ENCODE results near the gene NSF.
"Not testable (repeated sequence)": the region's sequence is repeated elsewhere in the genome, so short reads cannot be mapped to it uniquely, and the experiment has no call there.

NSF gene

DNA sequence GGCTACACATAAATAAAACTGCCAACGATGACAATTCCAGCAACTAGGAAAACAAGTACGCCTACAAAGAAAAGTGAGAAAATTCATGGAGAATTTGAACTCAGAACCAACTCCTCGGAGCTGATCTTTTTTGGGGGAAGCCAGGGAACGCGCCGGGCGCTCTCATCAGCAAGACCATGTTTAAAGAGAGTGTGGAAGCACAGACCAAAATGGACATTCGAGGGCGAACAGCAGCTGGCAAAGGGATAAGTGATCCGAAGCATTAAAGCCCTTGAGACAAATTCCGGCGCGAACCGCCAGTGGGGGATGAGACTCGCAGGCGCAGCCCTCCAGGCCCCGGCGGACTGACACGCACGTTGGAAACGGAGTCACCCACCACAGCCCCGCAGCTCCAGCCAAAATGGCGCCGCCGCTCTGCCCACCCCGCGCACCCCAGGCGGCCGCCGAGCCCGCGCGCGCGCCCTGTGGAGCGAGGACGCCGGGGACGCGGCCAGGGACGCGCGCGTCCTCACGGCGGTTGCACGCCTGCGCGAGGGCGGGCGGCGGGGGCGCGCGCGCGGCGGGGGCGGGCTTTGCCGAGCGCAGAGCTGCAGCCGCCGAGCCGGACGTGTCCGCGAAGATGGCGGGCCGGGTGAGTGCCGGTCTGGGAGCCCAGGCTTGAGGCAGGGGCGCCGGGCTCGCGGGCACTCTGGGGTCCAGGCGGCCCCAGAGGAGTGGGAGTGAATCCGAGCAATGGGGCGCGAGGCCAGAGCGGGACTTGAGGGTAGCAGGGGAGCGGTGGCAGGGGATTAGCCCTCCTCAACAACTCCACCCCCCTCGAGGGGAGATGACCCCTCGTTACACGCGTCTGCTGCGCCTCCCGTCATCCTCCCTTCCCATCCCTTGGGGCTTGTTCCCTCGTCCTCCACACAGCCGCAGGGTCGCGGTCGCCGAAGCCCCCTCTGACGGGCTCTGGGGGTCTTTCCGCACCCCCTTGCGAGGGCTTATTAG lies at the start of gene NSF:
TSS of gene NSF (plus strand) at position 513 of the 990 bp plus-strand sequence. CDS start at position 620, 107 bp downstream.
- not testable (repeated sequence) for H3K9me3 ChIP-seq (ENCODE audit: control insufficient read depth in 1 of 2, low read length in 2 of 2); H3K4me3 ChIP-seq (ENCODE audit: low read depth in 1 of 2, low read length in 2 of 2); H3K27ac ChIP-seq (ENCODE audit: low read length); H3K27me3 ChIP-seq (ENCODE audit: low read depth, low read length); H3K4me1 ChIP-seq (ENCODE audit: control insufficient read depth in 1 of 2, insufficient read depth in 2 of 2, low read length in 2 of 2); H3K36me3 ChIP-seq (ENCODE audit: control insufficient read depth in 1 of 2, insufficient read depth in 2 of 2, low read length in 2 of 2)

DNA sequence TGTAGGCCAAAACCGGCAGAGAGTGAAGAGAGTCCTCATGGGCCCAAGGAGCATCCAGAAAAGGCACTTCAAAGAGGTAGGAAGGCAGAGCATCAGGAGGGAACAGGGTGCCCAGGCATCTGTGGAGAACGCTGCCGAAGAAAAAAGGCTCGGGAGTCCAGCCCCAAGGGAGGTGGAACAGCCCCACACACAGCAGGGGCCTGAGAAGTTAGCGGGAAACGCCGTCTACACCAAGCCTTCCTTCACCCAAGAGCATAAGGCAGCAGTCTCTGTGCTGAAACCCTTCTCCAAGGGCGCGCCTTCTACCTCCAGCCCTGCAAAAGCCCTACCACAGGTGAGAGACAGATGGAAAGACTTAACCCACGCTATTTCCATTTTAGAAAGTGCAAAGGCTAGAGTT lies 41.9 kb upstream of the NSF start:
- not testable (repeated sequence) for H3K9me3 ChIP-seq (ENCODE audit: control insufficient read depth in 1 of 2, low read length in 2 of 2); H3K4me3 ChIP-seq (ENCODE audit: low read depth in 1 of 2, low read length in 2 of 2); H3K27me3 ChIP-seq (ENCODE audit: low read depth, low read length); H3K36me3 ChIP-seq (ENCODE audit: control insufficient read depth in 1 of 2, insufficient read depth in 2 of 2, low read length in 2 of 2); H3K27ac ChIP-seq (ENCODE audit: low read length); H3K4me1 ChIP-seq (ENCODE audit: control insufficient read depth in 1 of 2, insufficient read depth in 2 of 2, low read length in 2 of 2)

DNA sequence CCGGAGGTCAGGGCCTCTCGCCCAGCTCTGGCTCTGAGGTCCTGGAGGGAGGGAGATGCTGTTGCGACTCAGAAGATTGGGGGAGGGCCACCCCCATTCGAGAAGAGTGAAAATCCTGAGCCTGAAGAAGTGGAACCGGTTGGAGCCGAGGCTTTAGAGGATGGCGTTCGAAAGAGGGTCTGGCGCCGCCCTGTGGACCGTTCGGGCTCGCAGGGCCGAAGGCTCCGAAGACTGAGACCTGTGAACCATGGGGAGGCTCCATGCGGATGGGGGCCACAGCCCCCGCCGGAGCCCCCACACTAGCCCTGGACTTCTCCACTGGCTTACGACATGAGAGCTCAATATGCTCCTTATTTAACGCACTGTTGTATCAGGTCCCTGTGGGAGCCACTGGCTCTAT lies 31.3 kb upstream of the NSF start:
- not testable (repeated sequence) for H3K4me1 ChIP-seq (ENCODE audit: control insufficient read depth in 1 of 2, insufficient read depth in 2 of 2, low read length in 2 of 2); H3K36me3 ChIP-seq (ENCODE audit: control insufficient read depth in 1 of 2, insufficient read depth in 2 of 2, low read length in 2 of 2); H3K27ac ChIP-seq (ENCODE audit: low read length); H3K27me3 ChIP-seq (ENCODE audit: low read depth, low read length); H3K9me3 ChIP-seq (ENCODE audit: control insufficient read depth in 1 of 2, low read length in 2 of 2); H3K4me3 ChIP-seq (ENCODE audit: low read depth in 1 of 2, low read length in 2 of 2)

DNA sequence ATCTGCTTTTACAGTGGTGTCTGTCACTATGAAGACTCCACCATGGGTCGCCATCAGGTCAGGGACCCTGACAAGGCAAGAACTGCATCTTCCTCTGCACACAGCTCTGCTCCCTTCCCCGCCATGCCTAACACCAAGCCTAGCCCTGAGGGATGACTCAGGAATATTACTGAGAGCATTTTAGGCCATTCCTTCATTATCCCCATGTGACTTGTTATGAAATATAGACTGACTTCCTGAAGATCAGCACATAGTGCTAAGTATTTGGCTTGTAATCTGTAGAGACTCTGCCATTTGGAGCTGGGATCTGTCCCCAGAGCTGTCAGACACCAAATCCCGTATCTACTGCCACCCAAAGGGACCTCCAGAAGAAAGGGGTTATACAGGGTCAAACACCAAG lies 30.4 kb upstream of the NSF start:
- not testable (repeated sequence) for H3K27ac ChIP-seq (ENCODE audit: low read length); H3K36me3 ChIP-seq (ENCODE audit: control insufficient read depth in 1 of 2, insufficient read depth in 2 of 2, low read length in 2 of 2); H3K27me3 ChIP-seq (ENCODE audit: low read depth, low read length); H3K4me3 ChIP-seq (ENCODE audit: low read depth in 1 of 2, low read length in 2 of 2); H3K4me1 ChIP-seq (ENCODE audit: control insufficient read depth in 1 of 2, insufficient read depth in 2 of 2, low read length in 2 of 2); H3K9me3 ChIP-seq (ENCODE audit: control insufficient read depth in 1 of 2, low read length in 2 of 2)

DNA sequence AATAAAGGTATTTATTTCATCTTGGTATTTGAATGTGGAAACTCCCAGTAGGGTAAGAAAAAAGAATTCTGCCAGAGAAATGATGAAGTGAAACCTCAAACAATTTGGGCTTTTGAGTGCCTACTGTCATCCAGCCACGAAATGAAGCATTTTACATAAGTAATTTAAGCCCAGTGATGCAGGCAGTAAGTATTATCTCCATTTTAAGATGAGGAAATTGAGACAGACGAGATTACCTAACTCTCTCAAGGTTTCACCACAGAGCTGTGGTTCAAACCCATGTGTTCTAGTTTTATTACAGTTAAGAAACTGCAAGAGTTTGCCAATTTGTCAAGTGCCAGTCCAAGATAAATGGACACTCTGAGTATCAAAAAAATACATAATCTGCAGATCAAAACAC lies 24.2 kb upstream of the NSF start:
- not testable (repeated sequence) for H3K36me3 ChIP-seq (ENCODE audit: control insufficient read depth in 1 of 2, insufficient read depth in 2 of 2, low read length in 2 of 2); H3K9me3 ChIP-seq (ENCODE audit: control insufficient read depth in 1 of 2, low read length in 2 of 2); H3K27me3 ChIP-seq (ENCODE audit: low read depth, low read length); H3K4me3 ChIP-seq (ENCODE audit: low read depth in 1 of 2, low read length in 2 of 2); H3K4me1 ChIP-seq (ENCODE audit: control insufficient read depth in 1 of 2, insufficient read depth in 2 of 2, low read length in 2 of 2); H3K27ac ChIP-seq (ENCODE audit: low read length)

DNA sequence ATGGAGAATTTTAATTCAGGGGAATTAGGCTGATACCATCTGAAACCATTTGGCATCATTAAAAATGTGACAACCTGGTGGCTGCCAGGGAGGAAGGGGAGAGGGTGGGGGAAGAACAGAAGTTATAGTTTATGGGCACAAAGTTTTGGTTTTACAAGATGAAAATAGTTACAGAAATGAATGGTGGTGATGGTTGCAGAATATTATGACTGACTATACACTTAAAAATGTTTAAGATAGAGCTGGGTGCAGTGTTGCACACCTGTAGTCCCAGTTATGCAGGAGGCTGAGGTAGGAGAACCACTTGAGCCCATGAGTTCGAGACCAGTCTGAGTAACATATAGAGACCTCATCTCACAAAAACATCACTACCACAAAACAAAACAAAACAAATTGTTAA lies 23.5 kb upstream of the NSF start:
- H3K4me3 ChIP-seq (ENCODE audit: low read depth in 1 of 2, low read length in 2 of 2); H3K27ac ChIP-seq (ENCODE audit: low read length); H3K9me3 ChIP-seq (ENCODE audit: control insufficient read depth in 1 of 2, low read length in 2 of 2); H3K4me1 ChIP-seq (ENCODE audit: control insufficient read depth in 1 of 2, insufficient read depth in 2 of 2, low read length in 2 of 2); H3K27me3 ChIP-seq (ENCODE audit: low read depth, low read length); H3K36me3 ChIP-seq (ENCODE audit: control insufficient read depth in 1 of 2, insufficient read depth in 2 of 2, low read length in 2 of 2): not testable (repeated sequence)

DNA sequence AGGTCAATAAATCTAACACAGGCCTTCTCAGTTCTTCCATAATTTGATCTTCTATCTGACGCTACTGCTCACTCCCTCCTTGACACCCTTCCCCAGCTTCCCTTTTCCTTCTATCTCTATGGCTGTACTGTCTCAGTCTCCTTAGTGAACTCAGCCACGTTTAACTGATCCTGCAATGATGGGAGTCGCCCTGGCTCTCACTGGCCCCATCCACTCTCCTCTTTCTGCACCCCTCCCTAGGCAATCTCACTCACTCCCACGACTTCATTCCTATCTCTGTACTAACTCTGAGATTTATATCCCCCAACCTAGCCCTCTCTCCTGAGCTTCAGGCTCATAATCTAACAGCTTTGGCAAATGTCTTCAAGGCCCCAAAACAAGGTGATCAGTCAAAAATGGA lies 18.7 kb upstream of the NSF start:
- H3K9me3 ChIP-seq (ENCODE audit: control insufficient read depth in 1 of 2, low read length in 2 of 2); H3K4me3 ChIP-seq (ENCODE audit: low read depth in 1 of 2, low read length in 2 of 2); H3K36me3 ChIP-seq (ENCODE audit: control insufficient read depth in 1 of 2, insufficient read depth in 2 of 2, low read length in 2 of 2); H3K4me1 ChIP-seq (ENCODE audit: control insufficient read depth in 1 of 2, insufficient read depth in 2 of 2, low read length in 2 of 2); H3K27me3 ChIP-seq (ENCODE audit: low read depth, low read length); H3K27ac ChIP-seq (ENCODE audit: low read length): not testable (repeated sequence)

DNA sequence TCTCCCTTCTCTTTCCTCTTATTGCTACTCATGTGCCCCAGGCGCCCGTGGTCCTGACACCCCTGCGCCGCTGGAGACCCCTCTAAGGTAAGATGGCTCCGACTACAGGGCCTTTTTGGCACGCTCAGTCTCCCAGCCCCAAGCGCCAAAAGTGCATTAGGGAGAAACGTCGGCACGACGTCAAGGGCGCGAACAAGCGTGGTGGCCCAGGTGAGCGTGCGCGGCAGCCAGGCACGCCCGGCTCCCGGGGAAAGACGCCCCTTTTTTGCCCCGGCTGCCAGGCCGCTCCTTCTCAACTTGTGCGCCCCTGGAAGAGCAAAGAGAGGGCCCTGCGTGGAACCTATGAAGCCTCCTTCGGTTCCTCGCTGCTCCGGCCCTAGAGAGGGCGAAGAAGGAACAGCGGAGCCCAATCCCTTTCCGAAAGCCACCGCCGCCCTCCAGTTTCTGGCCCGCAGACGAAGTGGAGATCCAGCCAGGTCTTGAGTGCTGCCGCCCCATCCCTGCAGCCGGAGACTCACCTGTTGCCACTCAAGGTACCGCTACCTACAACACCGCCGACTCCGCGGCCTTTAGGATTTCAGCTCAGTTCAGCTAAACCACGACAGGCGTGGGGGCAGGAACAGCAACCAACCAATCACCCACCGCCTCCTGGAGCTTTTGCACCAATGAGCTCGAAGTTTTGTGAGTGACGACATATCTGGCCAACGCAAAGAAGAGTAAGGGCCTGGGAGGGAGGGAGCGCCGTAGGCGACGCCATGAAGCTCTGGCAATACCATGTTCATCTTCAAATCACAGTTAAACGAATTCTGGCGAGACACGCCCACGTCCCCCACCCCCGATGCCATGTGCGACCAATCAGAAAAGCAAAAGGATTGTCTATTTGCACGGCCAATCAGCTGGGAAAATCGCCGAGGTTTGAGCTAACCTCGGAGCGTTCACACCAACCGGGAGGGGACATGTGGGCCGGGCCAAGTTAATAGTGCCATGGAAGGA lies 11.1 kb upstream of the NSF start, which contains the start of gene ARL17A:
TSS of gene ARL17A (minus strand) at position 609 of the 993 bp plus-strand sequence. CDS start 3,369 bp downstream, outside the sequence.
- H3K36me3 ChIP-seq (ENCODE audit: control insufficient read depth in 1 of 2, insufficient read depth in 2 of 2, low read length in 2 of 2); H3K4me1 ChIP-seq (ENCODE audit: control insufficient read depth in 1 of 2, insufficient read depth in 2 of 2, low read length in 2 of 2); H3K9me3 ChIP-seq (ENCODE audit: control insufficient read depth in 1 of 2, low read length in 2 of 2); H3K27ac ChIP-seq (ENCODE audit: low read length); H3K4me3 ChIP-seq (ENCODE audit: low read depth in 1 of 2, low read length in 2 of 2); H3K27me3 ChIP-seq (ENCODE audit: low read depth, low read length): not testable (repeated sequence)

DNA sequence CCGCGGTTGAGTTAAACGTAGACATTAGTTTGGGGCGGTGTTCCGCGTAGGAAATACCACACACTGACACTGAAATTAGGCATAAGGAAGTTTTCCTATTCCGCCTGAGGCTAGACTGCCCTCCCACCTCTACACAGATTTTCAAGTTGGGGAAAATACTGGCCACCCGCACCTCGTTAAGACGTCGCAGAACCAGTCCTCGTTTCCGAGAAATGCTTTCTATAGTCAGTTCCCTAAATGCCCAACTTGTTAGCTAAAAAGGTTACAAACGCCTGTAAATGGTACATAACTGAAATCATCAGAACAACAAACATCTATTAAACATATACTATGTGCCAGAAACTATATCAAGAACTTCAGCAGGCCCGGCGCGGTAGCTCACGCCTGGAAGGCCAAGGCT lies 10.4 kb upstream of the NSF start:
- not testable (repeated sequence) for H3K4me3 ChIP-seq (ENCODE audit: low read depth in 1 of 2, low read length in 2 of 2); H3K27me3 ChIP-seq (ENCODE audit: low read depth, low read length); H3K27ac ChIP-seq (ENCODE audit: low read length); H3K36me3 ChIP-seq (ENCODE audit: control insufficient read depth in 1 of 2, insufficient read depth in 2 of 2, low read length in 2 of 2); H3K9me3 ChIP-seq (ENCODE audit: control insufficient read depth in 1 of 2, low read length in 2 of 2); H3K4me1 ChIP-seq (ENCODE audit: control insufficient read depth in 1 of 2, insufficient read depth in 2 of 2, low read length in 2 of 2)

DNA sequence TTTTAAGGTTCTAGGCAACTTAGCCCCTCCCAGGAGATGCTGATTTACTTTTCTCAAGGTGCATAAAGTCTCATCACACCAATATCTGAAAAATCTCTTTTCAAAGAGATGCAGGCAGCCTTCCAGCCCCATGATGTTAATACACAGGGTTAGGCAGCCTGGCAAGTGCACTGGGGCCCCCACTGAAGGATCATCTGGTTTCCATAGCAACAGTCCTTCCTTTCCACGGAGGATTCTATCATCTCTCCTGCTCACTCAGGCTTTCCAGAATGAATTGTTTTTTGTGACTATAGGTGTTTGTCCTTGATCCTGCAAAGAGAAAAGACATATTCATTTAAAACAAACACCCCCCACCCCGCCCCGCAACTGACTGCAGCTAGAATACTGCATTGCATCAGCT lies 5.0 kb upstream of the NSF start:
- not testable (repeated sequence) for H3K9me3 ChIP-seq (ENCODE audit: control insufficient read depth in 1 of 2, low read length in 2 of 2); H3K36me3 ChIP-seq (ENCODE audit: control insufficient read depth in 1 of 2, insufficient read depth in 2 of 2, low read length in 2 of 2)

DNA sequence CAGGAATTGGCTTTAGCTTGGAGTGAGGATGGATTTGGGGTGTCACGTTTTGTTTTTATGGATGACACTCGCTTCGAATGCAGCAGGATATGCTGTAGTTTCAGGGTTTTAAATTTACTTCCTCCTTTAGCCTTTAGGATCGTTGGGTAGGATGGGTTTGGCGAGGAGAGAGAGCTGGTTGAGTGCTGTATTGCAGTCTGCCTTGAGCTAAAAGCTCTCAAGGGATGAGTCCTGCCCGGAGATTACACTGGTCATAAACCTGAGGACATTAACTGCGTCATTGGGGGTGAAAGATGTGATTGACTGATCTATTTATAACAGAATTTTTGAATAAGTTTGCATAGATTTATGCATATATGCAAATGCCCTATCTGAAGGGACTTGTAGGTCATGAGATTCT lies 863 bp downstream of the NSF start:
- H3K9me3 ChIP-seq (ENCODE audit: control insufficient read depth in 1 of 2, low read length in 2 of 2); H3K27me3 ChIP-seq (ENCODE audit: low read depth, low read length); H3K4me1 ChIP-seq (ENCODE audit: control insufficient read depth in 1 of 2, insufficient read depth in 2 of 2, low read length in 2 of 2); H3K27ac ChIP-seq (ENCODE audit: low read length); H3K36me3 ChIP-seq (ENCODE audit: control insufficient read depth in 1 of 2, insufficient read depth in 2 of 2, low read length in 2 of 2); H3K4me3 ChIP-seq (ENCODE audit: low read depth in 1 of 2, low read length in 2 of 2): not testable (repeated sequence)

More for the DNA sequence above, 5.0 kb upstream of the NSF start:
- not testable (repeated sequence) for H3K4me1 ChIP-seq (ENCODE audit: control insufficient read depth in 1 of 2, insufficient read depth in 2 of 2, low read length in 2 of 2); H3K27me3 ChIP-seq (ENCODE audit: low read depth, low read length); H3K27ac ChIP-seq (ENCODE audit: low read length); H3K4me3 ChIP-seq (ENCODE audit: low read depth in 1 of 2, low read length in 2 of 2)

All from muscle layer of duodenum (tissue), 2 donors.